Hepatocyte (in vitro differentiated cells): ENCODE measurements around the gene KSR1. TPM values are rescaled to one million over a fixed set of nuclear protein-coding genes. Genes with fewer than 3 reads are reported as not detected.

Experiments
- DNase-seq: peaks from one replicate; pipeline ENCODE4 v3.0.0-alpha.2; 2016; ENCODE audit warnings: low spot score
- H2AFZ ChIP-seq: fragments of 200-600 bp; sonication (generic); 2 replicates; pipeline ENCODE4 v1.6.0; 2016; ENCODE audit warnings: antibody characterized with exemption, mild to moderate bottlenecking
- H3K27ac ChIP-seq: fragments of 200-600 bp; sonication (generic); 2 replicates; pipeline ENCODE4 v1.5.1; 2016; ENCODE audit warnings: mild to moderate bottlenecking
- H3K27me3 ChIP-seq: fragments of 200-600 bp; sonication (generic); 2 replicates; pipeline ENCODE4 v1.6.1; 2016
- H3K36me3 ChIP-seq: fragments of 200-600 bp; sonication (generic); replicated peaks from 2 replicates; pipeline ENCODE4 v1.5.1; 2016; ENCODE audit warnings: low read depth; ENCODE audit not compliant: insufficient read depth
- H3K4me1 ChIP-seq: fragments of 200-600 bp; sonication (generic); 2 replicates; pipeline ENCODE4 v1.5.1; 2016; ENCODE audit warnings: mild to moderate bottlenecking, moderate library complexity; ENCODE audit not compliant: insufficient read depth
- H3K4me2 ChIP-seq: fragments of 200-600 bp; sonication (generic); 2 replicates; pipeline ENCODE4 v1.6.0; 2016
- H3K4me3 ChIP-seq: fragments of 200-600 bp; sonication (generic); 2 replicates; pipeline ENCODE4 v1.5.1; 2016; ENCODE audit warnings: mild to moderate bottlenecking
- H3K79me2 ChIP-seq: fragments of 200-600 bp; sonication (generic); 2 replicates; pipeline ENCODE4 v1.6.0; 2017; ENCODE audit warnings: mild to moderate bottlenecking
- H3K9me2 ChIP-seq: fragments of 200-600 bp; sonication (generic); replicated peaks from 2 replicates; pipeline ENCODE4 v1.6.0; 2017; ENCODE audit warnings: mild to moderate bottlenecking; ENCODE audit not compliant: insufficient read depth
- H3K9me3 ChIP-seq: fragments of 200-600 bp; sonication (generic); 2 replicates; pipeline ENCODE4 v1.5.1; 2016; ENCODE audit warnings: low read depth, mild to moderate bottlenecking
- H4K20me1 ChIP-seq: fragments of 200-600 bp; sonication (generic); 2 replicates; pipeline ENCODE4 v1.6.0; 2016; ENCODE audit warnings: mild to moderate bottlenecking; ENCODE audit not compliant: insufficient read depth, poor library complexity, severe bottlenecking
- CTCF ChIP-seq: fragments of 200-600 bp; sonication (generic); IDR thresholded peaks from 2 replicates; pipeline ENCODE4 v1.5.1; 2016; ENCODE audit warnings: antibody characterized with exemption, mild to moderate bottlenecking; ENCODE audit not compliant: poor library complexity
- EZH2 ChIP-seq: fragments of 200-600 bp; sonication (generic); IDR thresholded peaks from 2 replicates; pipeline ENCODE4 v1.6.1; 2016; ENCODE audit warnings: antibody characterized with exemption, mild to moderate bottlenecking, borderline replicate concordance
- EZH2phosphoT487 ChIP-seq: fragments of 200-600 bp; sonication (generic); IDR thresholded peaks from one replicate; pipeline ENCODE4 v1.6.1; 2018; ENCODE audit warnings: antibody characterized with exemption, mild to moderate bottlenecking, low read depth, moderate library complexity; ENCODE audit not compliant: unreplicated experiment, severe bottlenecking
- WGBS: methylation state at CpG from one replicate; pipeline ENCODE4 v1.1.6; 2016; ENCODE audit warnings: low lambda C conversion rate; ENCODE audit errors: missing lambda C conversion rate; 5-methylcytosine and 5-hydroxymethylcytosine counted together
- polyA plus RNA-seq: library from polyadenylated mRNA; unstranded; fragments of >200 nt; fragmentation: Nextera tagmentation; extraction: Ambion mirVana; gene quantifications from 2 replicates; pipeline ENCODE4 v1.2.1, GENCODE V29; 2016
- total RNA-seq: library from RNA; depleted of rRNA; stranded (reverse); fragments of >200 nt; gene quantifications from 2 replicates; pipeline ENCODE4 v1.2.3, GENCODE V29; 2014

Gene KSR1
- total and polyA plus RNA-seq, 2 experiments from 2014 or later, result 16.2 to 32.6 TPM

- DNase-seq, result no peak
- H3K9me3 ChIP-seq, result no peaks in the 10 kb centered on the region
- H3K27me3 ChIP-seq, result no peaks in the 10 kb centered on the region
- peaks cover 90% of the 10 kb centered on the region for H3K79me2 ChIP-seq
- 95% methylated on average over 3 of the region's 3 CpGs for WGBS
- no peak for TF ChIP-seq EZH2
- TF ChIP-seq EZH2phosphoT487, result no peak
- no peak for TF ChIP-seq CTCF
- no peak overlapping the region for H3K4me3 ChIP-seq
- no peaks in the 10 kb centered on the region for H3K36me3 ChIP-seq
- no peak overlapping the region for H3K4me2 ChIP-seq
- H4K20me1 ChIP-seq, result no peaks in the 10 kb centered on the region
- H2AFZ ChIP-seq, result no peak overlapping the region
- peaks cover 32% of the 10 kb centered on the region for H3K4me1 ChIP-seq
- H3K9me2 ChIP-seq, result no peaks in the 10 kb centered on the region
- H3K27ac ChIP-seq, result no peak overlapping the region
These were observed 61.8 kb downstream of the KSR1 start for GRCh38 chr17:27518048-27518447.

DNA sequence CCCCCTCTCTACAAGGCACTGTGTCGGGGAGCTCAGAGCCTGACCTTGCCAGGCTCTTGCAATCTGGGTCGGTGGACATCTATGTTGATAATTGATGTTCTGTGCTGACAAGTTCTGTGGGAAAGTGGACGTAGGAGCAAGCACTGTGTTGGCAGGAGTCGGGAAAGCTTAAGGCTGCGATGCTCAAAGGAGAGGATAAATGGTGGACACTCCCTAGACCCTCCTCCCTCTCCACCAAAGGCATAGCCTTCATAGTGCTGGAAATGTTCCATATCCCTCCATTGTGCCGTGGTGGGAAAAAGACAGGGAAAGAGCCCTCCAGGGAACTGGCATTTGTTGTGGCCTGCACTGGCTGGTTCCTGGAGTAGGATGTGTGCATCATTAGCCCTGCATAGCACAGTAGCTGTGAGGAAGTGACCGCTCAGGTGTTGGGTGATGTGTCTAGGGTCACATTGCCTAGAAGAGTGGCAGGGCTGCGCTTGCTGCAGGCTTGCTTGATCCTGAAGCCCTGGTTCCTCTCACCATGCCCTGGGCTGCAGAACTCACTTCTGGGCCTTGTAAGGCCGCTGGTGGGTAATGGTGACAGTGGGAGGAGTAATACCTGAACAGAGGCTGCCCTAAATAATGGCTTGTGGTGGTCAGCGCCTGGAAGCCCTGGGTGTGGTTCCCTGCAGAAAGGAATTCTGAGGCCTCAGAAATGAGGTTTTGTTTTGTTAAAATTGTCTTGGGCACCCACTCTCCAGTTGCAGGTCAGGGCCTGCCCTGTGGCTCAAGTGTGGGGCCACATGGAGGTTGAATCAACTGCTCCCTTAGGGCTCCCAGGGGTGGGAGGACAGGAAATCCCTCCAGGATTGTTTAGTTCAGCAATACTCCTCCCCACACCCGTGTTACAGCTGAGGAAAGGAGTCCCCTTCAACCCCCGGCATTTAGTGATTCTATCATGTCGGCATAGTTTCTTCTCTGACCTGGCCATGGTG, 62.6 kb downstream of the KSR1 start:
- H3K9me3 ChIP-seq, result no peaks in the 10 kb centered on the region
- no peaks in the 10 kb centered on the region for H3K9me2 ChIP-seq
- H2AFZ ChIP-seq, result no peak overlapping the region
- no peak overlapping the region for H3K27ac ChIP-seq
- no peaks in the 10 kb centered on the region for H3K36me3 ChIP-seq
- peaks cover 32% of the 10 kb centered on the region for H3K4me1 ChIP-seq
- H3K4me2 ChIP-seq, result no peak overlapping the region
- TF ChIP-seq EZH2, result no peak
- TF ChIP-seq EZH2phosphoT487, result no peak
- TF ChIP-seq CTCF, result no peak
- no peak for DNase-seq
- 85% methylated on average over 13 of the region's 13 CpGs for WGBS
- no peak overlapping the region for H3K4me3 ChIP-seq
- no peaks in the 10 kb centered on the region for H4K20me1 ChIP-seq
- H3K27me3 ChIP-seq, result no peaks in the 10 kb centered on the region
- H3K79me2 ChIP-seq, result peaks cover 90% of the 10 kb centered on the region

DNA sequence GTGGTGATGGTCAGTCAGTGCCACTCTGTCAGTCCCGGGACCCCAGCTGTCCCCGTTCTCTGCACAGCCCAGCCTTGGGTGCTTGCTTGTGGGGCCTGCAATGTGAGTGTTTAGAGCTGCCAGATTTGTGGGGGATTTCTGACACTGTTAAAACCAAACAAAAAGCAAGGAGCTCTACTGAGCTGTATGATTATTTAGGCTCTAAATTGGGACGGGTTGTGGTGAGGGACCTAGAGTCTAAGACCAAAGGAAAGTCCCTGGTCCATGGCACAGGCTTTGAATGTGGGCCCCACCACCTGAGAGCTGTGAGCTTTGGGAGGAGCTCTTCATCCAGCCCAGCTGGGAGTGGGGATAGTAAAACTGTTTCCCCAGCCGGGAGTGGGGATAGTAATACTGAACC, 63.3 kb downstream of the KSR1 start:
- H3K4me1 ChIP-seq, result peaks cover 32% of the 10 kb centered on the region
- TF ChIP-seq EZH2, result no peak
- TF ChIP-seq EZH2phosphoT487, result no peak
- 64% methylated on average over 4 of the region's 4 CpGs for WGBS
- H3K27ac ChIP-seq, result no peak overlapping the region
- no peaks in the 10 kb centered on the region for H3K27me3 ChIP-seq
- no peaks in the 10 kb centered on the region for H3K9me3 ChIP-seq
- no peaks in the 10 kb centered on the region for H3K9me2 ChIP-seq
- no peak for DNase-seq
- no peak overlapping the region for H3K4me3 ChIP-seq
- no peaks in the 10 kb centered on the region for H4K20me1 ChIP-seq
- peaks cover 92% of the 10 kb centered on the region for H3K79me2 ChIP-seq
- H2AFZ ChIP-seq, result no peak overlapping the region
- no peaks in the 10 kb centered on the region for H3K36me3 ChIP-seq
- H3K4me2 ChIP-seq, result no peak overlapping the region

- no peak overlapping the region for H3K4me3 ChIP-seq
- H3K9me3 ChIP-seq, result no peaks in the 10 kb centered on the region
- no peak for TF ChIP-seq EZH2phosphoT487
- TF ChIP-seq CTCF, result no peak
- no peak for TF ChIP-seq EZH2
- no peaks in the 10 kb centered on the region for H3K9me2 ChIP-seq
- no peaks in the 10 kb centered on the region for H3K36me3 ChIP-seq
- no peaks in the 10 kb centered on the region for H3K27me3 ChIP-seq
- H3K4me1 ChIP-seq, result peaks cover 39% of the 10 kb centered on the region
- no peak overlapping the region for H3K4me2 ChIP-seq
- WGBS, result 75% methylated on average over 16 of the region's 16 CpGs
- peaks cover 91% of the 10 kb centered on the region for H3K79me2 ChIP-seq
- DNase-seq, result no peak
- no peaks in the 10 kb centered on the region for H4K20me1 ChIP-seq
- H2AFZ ChIP-seq, result no peak overlapping the region
- peak overlapping the region; percentile 82 for H3K27ac ChIP-seq
These were observed 64.4 kb downstream of the KSR1 start for GRCh38 chr17:27520491-27521185.
